GM15510 (cell line): ENCODE data around the gene SRRM5.

Experiments used
- POLR2A ChIP-seq: IDR thresholded peaks from 3 replicates; pipeline ENCODE4 v1.6.1; 2011; ENCODE audit warnings: borderline replicate concordance; ENCODE audit not compliant: insufficient read length; ENCODE audit errors: extremely low read depth

SRRM5 gene

GRCh38 chr19:43660301-43660970, 48.5 kb downstream of the SRRM5 start:
- TF ChIP-seq POLR2A, result no peak

- TF ChIP-seq POLR2A, result no peak
Measured at GRCh38 chr19:43660971-43661360, 49.1 kb downstream of the SRRM5 start.

- TF ChIP-seq POLR2A, result no peak
Measured at GRCh38 chr19:43662487-43662886, 50.6 kb downstream of the SRRM5 start.

- TF ChIP-seq POLR2A, result no peak
Measured at GRCh38 chr19:43664018-43664417, 52.1 kb downstream of the SRRM5 start.
